Epithelial cell of alveolus of lung (primary cell): Measurements from ENCODE around the gene ENTREP3. TPM values are rescaled to one million over a fixed set of nuclear protein-coding genes. Genes with fewer than 3 reads are reported as not detected.

Experiments used
- total RNA-seq: library from RNA; depleted of rRNA; stranded (reverse); fragments of >200 nt; gene quantifications from 2 replicates; pipeline ENCODE4 v1.2.1, GENCODE V29; 2015

The ENTREP3 gene
- 15.5 and 45.0 TPM in 2 replicates for total RNA-seq

GRCh38 chr1:155255243-155256007, at the start of gene ENTREP3:
Gene ENTREP3 (minus strand): TSS chr1:155255483. CDS start chr1:155254877, 606 bp downstream.

GRCh38 chr1:155301342-155301841, 46.1 kb upstream of the ENTREP3 start, which contains the start of gene PKLR:
Gene PKLR (minus strand): TSS chr1:155301438. CDS start chr1:155301395, 43 bp downstream.

GRCh38 chr1:155277070-155277901, 22.0 kb upstream of the ENTREP3 start, which contains the start of gene HCN3:
Gene HCN3 (plus strand): TSS chr1:155277463. CDS start chr1:155277591, 128 bp downstream.

GRCh38 chr1:155273343-155274245, 18.3 kb upstream of the ENTREP3 start, which contains the start of gene CLK2:
Gene CLK2 (minus strand): TSS chr1:155273504. CDS start chr1:155270977, 2,527 bp downstream.

GRCh38 chr1:155261852-155262673, 6.8 kb upstream of the ENTREP3 start, which contains the start of gene SCAMP3:
Gene SCAMP3 (minus strand): TSS chr1:155262360. CDS start chr1:155262151, 209 bp downstream.

GRCh38 chr1:155208541-155209311, 46.6 kb downstream of the ENTREP3 start, which contains the start of gene MTX1:
Gene MTX1 (plus strand): TSS chr1:155208695. CDS start chr1:155208805, 110 bp downstream.

GRCh38 chr1:155207806-155208540, 47.3 kb downstream of the ENTREP3 start, which contains the start of gene THBS3:
Gene THBS3 (minus strand): TSS chr1:155207897. CDS start chr1:155207876, 21 bp downstream.

Other genes starting within 250 kb of the ENTREP3 start
- gene DCST2, start 221.7 kb downstream of the ENTREP3 start, total RNA-seq, result not detected in 2 replicates
- gene DCST1, start 221.7 kb downstream of the ENTREP3 start, total RNA-seq, result not detected in 2 replicates
- 33.1 and 81.6 TPM in 2 replicates for gene ADAM15, start 204.2 kb downstream of the ENTREP3 start, total RNA-seq
- gene EFNA4, start 191.7 kb downstream of the ENTREP3 start, total RNA-seq, result 10.2 and 11.7 TPM in 2 replicates
- gene EFNA3, start 176.6 kb downstream of the ENTREP3 start, total RNA-seq, result 1.7 and 1.9 TPM in 2 replicates
- gene EFNA1, start 127.6 kb downstream of the ENTREP3 start, total RNA-seq, result 1.8 and 14.9 TPM in 2 replicates
- 21.5 and 51.5 TPM in 2 replicates for gene SLC50A1, start 119.6 kb downstream of the ENTREP3 start, total RNA-seq
- 87.8 and 104 TPM in 2 replicates for gene DPM3, start 115.0 kb downstream of the ENTREP3 start, total RNA-seq
- 133 and 203 TPM in 2 replicates for gene KRTCAP2, start 82.2 kb downstream of the ENTREP3 start, total RNA-seq
- gene TRIM46, start 81.6 kb downstream of the ENTREP3 start, total RNA-seq, result 3.6 and 6.4 TPM in 2 replicates
- 15.5 and 19.9 TPM in 2 replicates for gene THBS3, start 47.6 kb downstream of the ENTREP3 start, total RNA-seq
- gene MTX1, start 46.8 kb downstream of the ENTREP3 start, total RNA-seq, result 70.7 and 116 TPM in 2 replicates
- 73.5 and 116 TPM in 2 replicates for gene SCAMP3, start 6.9 kb upstream of the ENTREP3 start, total RNA-seq
- 19.5 and 23.6 TPM in 2 replicates for gene CLK2, start 18.0 kb upstream of the ENTREP3 start, total RNA-seq
- gene HCN3, start 22.0 kb upstream of the ENTREP3 start, total RNA-seq, result 0.08 and 0.26 TPM in 2 replicates
- not detected in 2 replicates for gene PKLR, start 46.0 kb upstream of the ENTREP3 start, total RNA-seq
- 85.9 and 462 TPM in 2 replicates for gene FDPS, start 53.4 kb upstream of the ENTREP3 start, total RNA-seq
- 30.7 and 32.8 TPM in 2 replicates for gene RUSC1, start 65.4 kb upstream of the ENTREP3 start, total RNA-seq